ENCODE measurements around the gene OAS1.

The OAS1 gene

GRCh38 chr12:112938751-112939150, 32.0 kb downstream of the OAS1 start:
- peak overlapping the region; percentile 71 for H3K4me3 ChIP-seq (ENCODE audit: control insufficient read depth, low read depth, low read length)
- DNase-seq (ENCODE audit: low read depth): peak; percentile 14
- TF ChIP-seq CTCF (conservative IDR thresholded peaks at IDR 0.05; ENCODE audit: control insufficient read depth, insufficient read depth, low read depth, low read length): no peak

- DNase-seq (ENCODE audit: low read depth): no peak
- TF ChIP-seq CTCF (conservative IDR thresholded peaks at IDR 0.05; ENCODE audit: control insufficient read depth, insufficient read depth, low read depth, low read length): no peak
- no peak overlapping the region for H3K4me3 ChIP-seq (ENCODE audit: control insufficient read depth, low read depth, low read length)
These were observed 33.1 kb downstream of the OAS1 start for GRCh38 chr12:112939761-112940381.

- no peak overlapping the region for H3K4me3 ChIP-seq (ENCODE audit: control insufficient read depth, low read depth, low read length)
- DNase-seq (ENCODE audit: low read depth): no peak
- TF ChIP-seq CTCF (conservative IDR thresholded peaks at IDR 0.05; ENCODE audit: control insufficient read depth, insufficient read depth, low read depth, low read length): no peak
These were observed 35.0 kb downstream of the OAS1 start for GRCh38 chr12:112941528-112942335.

GRCh38 chr12:112942572-112942971, 35.8 kb downstream of the OAS1 start:
- no peak for DNase-seq (ENCODE audit: low read depth)
- no peak overlapping the region for H3K4me3 ChIP-seq (ENCODE audit: control insufficient read depth, low read depth, low read length)
- no peak for TF ChIP-seq CTCF (conservative IDR thresholded peaks at IDR 0.05; ENCODE audit: control insufficient read depth, insufficient read depth, low read depth, low read length)

GRCh38 chr12:112944024-112944690, 37.4 kb downstream of the OAS1 start:
- TF ChIP-seq CTCF (conservative IDR thresholded peaks at IDR 0.05; ENCODE audit: control insufficient read depth, insufficient read depth, low read depth, low read length): no peak
- no peak overlapping the region for H3K4me3 ChIP-seq (ENCODE audit: control insufficient read depth, low read depth, low read length)
- DNase-seq (ENCODE audit: low read depth): no peak

- DNase-seq (ENCODE audit: low read depth): no peak
- no peak for TF ChIP-seq CTCF (conservative IDR thresholded peaks at IDR 0.05; ENCODE audit: control insufficient read depth, insufficient read depth, low read depth, low read length)
- no peak overlapping the region for H3K4me3 ChIP-seq (ENCODE audit: control insufficient read depth, low read depth, low read length)
These were observed 38.8 kb downstream of the OAS1 start for GRCh38 chr12:112945515-112945914.

All from fibroblast of mammary gland (primary cell).